Activated CD4-positive, alpha-beta T cell treated with anti-CD3 and anti-CD28 coated beads, Interleukin-2, amount 50 U/mL, for 48 hours (primary cell): ENCODE measurements around the gene DCLRE1B.

ENCODE experiments used
- DNase-seq, 2 experiments: peaks; one replicate each; pipeline ENCODE4 v3.0.0-alpha.2; 2020

DCLRE1B gene

DNA sequence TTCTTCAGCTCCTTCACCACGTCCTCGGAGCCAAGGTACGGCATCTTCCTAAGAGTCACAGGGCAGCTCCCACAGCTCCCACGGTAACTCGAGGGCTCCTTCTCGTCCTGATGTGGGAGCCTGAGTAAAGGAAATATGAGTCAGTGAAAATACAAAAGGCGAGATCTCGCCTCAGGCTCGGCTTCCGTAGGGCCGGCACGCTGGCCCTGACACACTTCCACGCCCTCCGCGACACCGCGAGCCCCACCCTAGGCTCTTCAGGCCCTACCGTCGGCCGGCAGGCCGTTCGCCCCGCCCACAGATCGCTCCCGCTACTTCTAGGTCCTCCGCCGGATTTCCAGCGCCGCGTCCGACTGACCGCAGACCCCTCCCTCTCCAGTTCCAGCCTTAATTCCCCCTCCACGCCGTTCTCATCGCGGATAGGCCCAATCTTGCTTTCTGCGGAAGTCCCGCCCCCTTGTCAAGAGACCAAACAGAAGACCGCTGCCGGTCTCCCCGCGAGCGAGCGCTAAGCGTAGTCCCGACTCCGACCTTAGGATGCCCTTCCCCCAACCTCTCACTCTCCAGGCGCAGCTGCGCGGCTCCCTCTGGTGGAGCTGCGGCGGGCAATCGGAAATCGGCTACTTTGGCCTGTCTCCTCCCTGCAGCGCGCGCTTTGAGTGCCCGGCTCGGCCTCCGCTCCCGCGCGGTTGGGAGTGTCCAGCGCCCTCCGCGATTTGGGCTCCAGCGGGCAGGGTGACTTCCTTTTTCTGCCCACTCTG, at the start of gene DCLRE1B, which contains the start of gene AP4B1:
TSS of gene DCLRE1B (plus strand) at position 653 of the 761 bp plus-strand sequence. CDS start 261 bp downstream, outside the sequence.
TSS of gene AP4B1 (minus strand) at position 126 of the 761 bp plus-strand sequence. CDS start at position 44, 82 bp downstream.
- DNase-seq: peak; percentile 99

DNA sequence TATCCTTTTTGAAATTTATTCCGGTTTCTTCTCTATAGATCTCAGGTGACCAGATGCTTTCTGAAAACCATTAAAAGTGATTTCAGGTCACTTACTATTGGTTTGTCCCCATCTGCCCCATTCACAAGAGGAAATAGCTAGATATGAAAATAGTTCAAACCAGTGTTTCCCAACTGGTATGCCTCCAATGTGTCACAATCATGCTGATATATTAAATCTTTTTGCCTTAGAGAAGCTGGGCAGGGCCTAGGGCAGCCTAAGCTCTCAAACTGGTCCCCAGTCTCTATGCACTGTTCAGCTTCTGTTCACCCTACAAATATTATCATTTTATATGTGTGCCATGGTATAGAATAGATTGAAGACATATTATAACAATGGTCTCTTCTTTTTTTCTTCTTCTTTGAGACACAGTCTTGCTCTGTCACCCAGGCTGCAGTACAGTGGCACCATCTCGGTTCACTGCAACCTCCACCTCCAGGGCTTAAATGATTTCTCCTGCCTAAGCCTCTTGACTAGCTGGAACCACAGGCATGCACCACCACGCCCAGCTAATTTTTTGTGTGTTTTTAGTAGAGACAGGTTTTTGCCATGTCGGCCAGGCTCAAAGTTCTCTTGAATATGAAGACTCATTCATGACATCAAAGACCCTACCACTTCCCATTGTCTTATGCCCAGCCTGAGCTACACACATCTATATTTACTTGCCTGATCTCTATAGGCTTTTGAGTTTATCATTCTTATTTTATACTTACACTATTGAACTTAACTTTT, 49.3 kb upstream of the DCLRE1B start:
- no peak for DNase-seq

DNA sequence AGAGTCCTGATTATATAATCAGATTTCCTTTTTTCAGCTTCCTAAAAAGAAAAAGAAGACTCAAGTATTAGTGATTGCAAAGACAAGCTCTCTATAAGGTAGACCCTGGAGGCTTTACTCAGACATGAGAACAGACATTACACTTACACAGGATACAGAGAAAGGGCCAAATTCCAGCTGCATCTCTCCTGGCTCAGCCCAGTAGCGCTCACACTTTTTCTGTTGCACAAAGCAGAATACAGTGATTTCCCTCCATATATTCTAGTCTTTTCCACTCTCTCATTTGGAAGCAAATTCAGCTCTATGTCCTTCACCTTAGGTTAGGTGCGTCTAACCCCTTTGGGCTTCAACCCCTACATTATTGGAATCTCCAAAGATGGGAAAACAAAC, 48.7 kb upstream of the DCLRE1B start:
- no peak for DNase-seq

DNA sequence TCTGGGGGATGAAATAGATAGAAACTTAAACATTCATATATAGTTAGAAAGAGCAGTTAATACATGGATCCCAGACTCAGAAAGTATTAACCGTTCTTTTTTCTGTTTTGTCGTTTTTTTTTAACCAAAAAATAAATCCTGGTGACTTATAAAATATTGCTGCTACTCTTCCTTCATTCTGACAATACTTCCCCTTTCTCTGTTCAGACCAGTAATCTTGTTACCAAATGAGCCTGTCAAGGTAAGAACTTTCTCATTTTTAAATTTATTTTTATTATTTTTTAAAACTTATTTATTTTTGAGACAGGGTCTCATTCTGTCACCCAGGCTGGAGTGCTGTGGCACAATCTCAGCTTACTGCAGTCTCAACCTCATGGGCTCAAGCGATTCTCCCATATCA, 47.4 kb upstream of the DCLRE1B start:
- no peak for DNase-seq

DNA sequence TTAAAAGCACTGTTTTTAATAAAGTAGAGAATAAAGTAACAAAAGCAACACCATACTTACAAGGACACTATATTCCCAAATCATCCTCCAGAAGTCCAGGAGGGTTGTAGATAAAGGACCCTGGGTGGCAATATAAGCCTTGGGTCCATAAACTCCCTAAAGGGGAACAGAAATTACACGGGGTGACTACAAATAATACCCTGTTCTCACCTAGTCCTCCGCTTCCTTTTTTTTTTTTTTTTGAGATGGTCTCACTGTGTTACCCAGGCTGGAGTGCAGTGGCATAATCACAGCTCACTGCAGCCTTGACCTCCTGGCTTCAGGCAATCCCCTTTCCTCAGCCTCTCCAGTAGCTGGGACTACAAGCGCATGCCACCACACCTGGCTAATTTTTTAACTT, 46.7 kb upstream of the DCLRE1B start:
- DNase-seq: no peak

DNA sequence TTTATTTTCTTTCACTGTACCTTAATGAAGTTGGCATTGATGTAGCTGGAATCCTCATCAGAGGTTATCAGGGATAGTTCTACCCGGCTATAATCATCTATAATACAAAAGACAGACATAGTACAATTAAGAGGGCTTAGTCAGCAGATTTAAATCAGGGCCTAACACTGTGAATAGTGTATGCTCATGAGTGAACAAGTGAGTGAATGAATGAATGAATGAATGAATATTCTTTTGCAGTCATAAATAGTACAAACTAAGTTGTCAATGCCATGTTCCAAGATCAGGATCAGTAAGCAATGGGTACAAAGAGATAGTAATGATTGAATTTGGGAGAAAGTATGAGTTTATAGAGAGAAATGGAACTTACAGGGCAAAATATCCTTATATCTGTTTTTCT, 46.1 kb upstream of the DCLRE1B start:
- no peak for DNase-seq

DNA sequence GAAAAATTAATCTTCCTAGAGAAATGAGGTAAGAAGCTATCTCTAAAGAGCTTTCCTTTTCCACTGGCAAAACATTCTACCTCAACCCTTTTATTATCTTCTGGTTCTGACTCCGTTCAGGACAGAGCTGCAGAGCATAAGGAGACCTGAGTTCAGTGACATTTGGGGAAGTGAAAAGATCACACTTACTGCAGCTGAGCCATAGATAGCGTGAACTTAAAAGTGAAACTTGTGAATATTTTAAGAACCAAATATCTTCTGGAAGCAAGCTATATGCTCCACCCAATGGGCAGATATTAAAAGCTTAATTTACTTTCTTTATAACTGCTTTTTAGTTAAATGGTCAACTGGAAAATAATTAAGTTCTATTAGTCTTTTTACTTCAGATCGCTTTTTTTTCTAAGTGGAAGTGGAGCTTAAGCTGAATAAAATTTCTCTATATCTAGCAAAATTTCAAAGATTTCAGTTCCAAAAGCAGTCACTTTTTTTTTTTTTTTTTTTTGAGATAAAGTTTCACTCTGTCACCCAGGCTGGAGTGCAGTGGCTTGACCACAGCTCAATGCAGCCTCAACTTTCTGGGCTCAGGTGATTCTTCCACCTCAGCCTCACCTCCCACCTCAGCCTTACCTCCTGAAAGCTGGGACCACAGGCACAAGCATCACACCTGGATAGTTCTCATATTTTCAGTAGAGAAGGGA, 45.5 kb upstream of the DCLRE1B start:
- DNase-seq: no peak

DNA sequence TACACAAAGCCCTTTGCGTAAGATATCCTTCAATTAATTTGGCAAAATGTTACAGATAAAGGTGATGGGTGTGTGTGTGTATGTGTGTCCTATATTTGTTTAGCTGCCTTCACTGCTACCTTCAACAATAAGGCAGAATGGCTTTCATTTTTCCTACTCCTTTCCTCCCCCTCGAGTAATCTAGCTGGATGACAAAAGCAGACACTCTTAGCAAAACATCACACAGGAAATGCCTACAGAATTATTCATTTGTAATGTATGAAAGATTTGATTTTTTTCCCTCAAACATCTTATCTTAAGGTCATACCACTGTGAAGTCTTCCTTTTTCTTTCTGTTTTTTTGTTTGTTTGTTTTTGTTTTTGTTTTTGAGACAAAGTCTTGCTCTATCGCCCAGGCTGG, 44.2 kb upstream of the DCLRE1B start:
- no peak for DNase-seq

DNA sequence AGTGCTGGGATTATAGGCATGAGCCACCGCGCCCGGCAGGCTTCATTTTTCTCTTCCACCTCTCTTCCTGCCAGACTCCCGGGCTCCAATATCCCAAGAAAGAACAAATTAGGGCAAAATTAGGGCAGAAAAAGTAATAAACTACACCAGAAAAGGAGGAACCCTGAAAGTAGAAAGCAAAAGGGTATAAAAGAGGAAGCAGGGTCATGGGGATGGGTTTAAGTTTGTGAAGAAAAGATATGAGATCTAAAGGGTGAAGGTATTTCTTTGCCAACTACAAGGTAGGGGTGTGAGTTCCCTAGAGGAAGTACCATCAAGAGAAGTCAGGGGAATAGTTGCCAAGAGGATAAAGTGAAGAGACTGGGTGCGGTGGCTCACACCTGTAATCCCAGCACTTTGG, 43.5 kb upstream of the DCLRE1B start:
- no peak for DNase-seq

DNA sequence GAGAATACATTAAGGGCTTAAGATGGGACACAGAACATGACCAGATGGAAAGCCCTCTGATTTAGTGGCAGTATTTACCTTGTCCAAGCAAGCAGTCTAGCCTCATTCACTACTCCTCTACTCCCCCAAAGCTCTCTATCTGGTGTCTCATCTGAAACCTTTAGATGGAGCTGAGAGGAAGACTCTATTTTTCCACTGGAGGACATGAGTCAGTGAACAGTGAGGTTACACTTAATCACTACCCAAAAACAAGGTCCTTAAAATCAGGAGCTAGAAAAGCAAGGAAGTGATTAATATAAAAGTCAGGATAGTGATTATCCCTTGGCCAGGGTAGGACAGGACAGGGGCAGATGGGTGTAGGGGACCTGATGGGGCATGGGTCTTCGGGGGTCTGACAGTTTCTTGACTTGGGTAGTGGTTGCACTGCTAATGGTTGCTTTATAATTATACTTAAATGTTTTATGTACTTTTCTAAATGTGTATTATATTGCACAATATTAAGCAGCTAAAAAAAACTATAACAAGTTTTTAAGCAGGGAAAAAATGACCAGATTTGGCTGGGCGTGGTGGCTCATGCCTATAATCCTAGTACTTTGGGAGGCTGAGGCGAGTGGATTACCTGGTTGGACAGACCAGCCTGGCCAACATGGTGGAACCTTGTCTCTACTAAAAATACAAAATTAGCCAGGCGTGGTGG, 36.6 kb upstream of the DCLRE1B start:
- peak in 1 of 2 experiments; percentile 17 for DNase-seq

DNA sequence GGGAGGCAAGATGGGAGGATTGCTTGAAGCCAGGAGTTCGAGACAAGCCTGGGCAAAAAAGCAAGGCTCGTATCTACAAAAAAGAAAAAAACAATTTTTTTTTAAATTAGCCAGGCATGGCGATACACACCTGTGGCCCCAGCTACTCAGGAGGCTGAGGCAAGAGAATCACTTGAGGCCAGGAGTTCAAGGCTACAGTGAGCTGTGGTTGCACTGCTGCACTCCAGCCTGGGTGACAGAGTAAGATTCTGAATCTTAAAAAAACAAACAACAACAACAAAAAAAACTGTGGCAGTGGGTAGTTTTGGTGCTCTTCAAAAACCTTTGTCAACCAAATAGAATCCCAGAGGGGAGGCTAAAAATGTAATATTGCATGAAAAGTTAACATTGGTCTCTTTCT, 34.3 kb upstream of the DCLRE1B start:
- peak in 1 of 2 experiments; percentile 31 for DNase-seq

DNA sequence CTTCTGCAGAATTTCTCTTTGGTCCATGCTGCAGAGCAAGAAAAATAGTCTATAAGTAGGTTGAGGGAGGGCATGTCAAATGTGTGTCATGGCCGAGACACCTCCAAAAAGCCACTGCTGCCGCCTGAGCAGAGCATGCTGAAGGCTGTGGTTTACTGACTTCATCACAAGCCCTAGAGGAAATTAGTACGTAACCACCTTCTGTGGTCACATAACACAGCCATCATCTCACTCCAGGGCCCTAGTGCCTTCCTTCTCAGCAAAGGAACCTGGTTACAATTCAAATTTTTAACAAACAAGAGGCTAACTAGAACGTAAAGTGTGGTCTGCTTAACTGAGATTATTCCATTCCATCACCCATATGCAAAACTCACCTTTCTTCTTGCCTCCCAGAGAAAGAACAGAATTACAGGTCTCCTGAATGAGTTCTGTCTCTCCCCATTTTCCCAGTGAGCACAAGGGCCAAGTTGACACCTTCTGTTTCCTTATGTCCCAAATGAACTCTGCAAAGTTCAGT, 33.5 kb upstream of the DCLRE1B start, which contains the start of gene PTPN22:
TSS of gene PTPN22 (minus strand) at position 116 of the 517 bp plus-strand sequence.
- peak; percentile 74 to 79 for DNase-seq

DNA sequence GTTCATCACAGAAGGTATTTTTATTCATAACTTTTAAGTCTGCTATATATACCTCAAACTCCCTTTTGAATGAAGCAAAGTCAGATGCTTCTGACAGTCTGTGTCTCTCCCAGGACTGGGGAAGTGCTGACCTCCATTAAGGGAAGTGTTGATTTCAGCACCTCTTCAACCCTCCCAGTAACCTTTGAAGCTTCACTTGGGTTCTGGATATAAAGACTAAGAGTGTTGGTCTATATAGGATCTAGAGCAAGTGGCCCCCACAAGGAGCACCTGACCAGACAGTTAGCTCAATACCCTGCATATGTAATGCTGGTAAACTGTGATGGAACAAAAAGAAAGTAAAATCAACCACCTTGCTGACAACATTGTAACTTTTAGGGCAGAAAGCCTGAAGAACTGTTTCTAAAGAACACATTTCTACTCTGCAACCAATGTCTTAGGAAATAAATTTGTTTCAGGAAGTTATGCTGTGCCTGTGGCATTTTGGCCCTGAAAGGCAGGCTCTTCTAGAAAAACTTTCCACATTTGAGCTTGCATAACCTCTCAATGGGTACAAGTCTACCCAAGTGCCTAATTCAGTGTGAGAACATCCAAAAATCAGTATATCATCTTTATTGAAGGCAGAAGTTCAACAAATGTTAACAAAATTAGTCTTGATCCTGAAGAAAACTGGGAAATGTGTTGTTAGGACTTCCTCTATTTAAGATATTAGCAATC, 32.7 kb upstream of the DCLRE1B start:
- peak in 1 of 2 experiments; percentile 16 for DNase-seq

DNA sequence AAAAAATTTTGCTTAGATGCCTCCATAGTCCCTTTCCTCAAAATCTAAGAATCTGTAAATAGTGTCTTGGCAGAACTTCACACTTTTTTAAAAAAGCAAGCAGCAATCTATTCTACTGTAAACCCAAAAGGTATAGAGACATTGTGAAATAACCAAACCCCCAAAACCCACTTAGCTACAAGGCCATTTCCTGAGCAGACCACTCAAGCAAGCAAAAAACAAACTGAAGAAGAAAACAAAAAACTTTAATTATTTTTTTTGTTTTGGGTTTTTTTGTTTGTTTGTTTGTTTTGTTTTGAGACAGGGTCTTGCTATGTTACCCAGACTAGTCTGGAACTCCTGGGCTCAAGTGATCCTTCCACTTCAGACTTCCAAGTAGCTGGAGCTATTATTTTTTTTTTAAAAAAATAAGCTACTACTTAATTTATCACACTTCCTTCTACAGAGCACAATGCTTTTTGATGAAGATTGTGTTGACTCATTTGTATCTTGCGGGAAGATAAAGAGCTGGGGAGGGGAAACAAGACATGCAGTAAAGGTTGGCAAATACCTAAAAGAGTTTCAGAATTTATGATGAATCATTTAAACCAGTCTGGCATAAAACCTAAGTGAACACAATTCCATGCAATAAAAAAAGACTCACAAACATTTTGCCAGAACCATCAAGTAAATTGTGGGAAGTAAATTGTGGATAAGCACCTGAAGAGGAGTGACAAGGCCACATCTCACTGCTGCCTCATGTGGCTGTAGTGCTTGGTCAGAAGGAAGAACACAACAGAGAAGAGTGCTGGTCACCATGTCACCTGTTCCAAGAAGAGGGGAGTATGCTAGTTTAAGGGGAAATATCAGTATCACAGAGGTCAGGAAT, 30.9 kb upstream of the DCLRE1B start:
- peak in 1 of 2 experiments; percentile 25 for DNase-seq

DNA sequence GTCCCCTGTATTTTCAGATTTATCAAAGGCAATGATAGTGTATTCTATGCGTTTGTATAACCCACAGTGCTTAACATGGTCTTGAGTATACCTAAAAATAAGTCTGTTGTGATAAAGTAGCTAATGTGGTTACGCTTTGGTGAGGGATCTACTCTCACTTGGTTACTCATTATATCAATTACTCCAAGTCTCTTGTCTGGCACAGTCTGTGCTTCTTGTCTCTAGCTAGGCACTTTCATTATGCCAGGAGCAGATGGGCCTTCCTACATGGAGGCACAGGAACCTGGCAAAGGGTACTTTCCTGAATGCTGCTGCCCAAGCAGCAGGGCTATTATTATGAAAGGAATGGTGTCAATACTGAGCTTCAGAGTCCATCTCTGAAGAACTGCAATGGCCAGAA, 29.4 kb upstream of the DCLRE1B start:
- DNase-seq: no peak

DNA sequence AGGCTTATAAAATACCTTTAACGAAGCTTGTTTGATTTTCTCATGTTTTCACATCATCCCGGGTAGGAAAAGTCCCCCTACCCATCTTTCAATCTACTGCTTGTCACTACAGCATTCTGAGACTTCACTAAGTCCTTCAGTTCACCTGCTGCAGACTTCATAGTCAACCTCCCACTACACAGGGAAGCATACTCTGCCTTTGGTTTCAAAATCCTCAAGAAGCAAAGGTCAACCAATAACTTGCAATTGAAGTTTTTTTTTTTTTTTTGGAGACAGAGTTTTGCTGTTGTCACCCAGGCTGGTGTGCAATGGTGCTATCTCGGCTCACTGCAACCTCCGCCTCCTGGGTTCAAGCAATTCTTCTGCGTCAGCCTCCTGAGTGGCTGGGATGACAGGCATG, 28.9 kb upstream of the DCLRE1B start:
- DNase-seq: no peak

DNA sequence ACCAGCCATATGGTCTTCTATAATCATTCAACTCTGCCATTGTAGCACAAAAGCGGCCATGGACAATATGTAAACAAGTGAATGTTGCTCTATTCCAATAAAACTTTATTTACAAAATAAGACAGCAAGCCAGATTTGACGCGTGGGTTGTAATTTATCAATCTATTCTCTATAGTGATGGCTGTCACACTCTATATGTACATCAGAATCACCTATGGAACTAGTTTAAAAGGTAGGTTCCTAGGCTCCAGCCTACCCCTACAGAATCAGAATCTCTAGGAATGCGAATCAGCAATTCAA, 25.4 kb upstream of the DCLRE1B start:
- DNase-seq: no peak

DNA sequence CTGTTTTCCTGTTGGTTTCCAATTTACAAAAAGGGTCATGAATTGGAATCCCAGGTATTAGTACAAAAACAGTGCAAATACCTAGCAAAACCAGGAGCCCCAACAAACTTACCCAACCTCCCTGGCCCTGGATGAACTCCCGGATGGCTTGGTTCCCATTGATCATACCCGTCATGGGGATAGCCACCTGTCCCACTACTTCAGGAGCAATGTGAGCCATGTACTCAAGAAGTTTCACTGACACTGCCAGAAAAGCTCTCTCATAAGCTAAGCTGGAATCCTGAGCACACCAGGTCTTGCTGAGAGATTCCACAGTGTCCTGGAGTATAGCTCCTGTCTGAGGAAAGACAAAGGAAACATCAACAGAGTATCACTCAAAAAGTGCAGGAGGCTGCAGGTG, 23.5 kb upstream of the DCLRE1B start:
- no peak for DNase-seq

DNA sequence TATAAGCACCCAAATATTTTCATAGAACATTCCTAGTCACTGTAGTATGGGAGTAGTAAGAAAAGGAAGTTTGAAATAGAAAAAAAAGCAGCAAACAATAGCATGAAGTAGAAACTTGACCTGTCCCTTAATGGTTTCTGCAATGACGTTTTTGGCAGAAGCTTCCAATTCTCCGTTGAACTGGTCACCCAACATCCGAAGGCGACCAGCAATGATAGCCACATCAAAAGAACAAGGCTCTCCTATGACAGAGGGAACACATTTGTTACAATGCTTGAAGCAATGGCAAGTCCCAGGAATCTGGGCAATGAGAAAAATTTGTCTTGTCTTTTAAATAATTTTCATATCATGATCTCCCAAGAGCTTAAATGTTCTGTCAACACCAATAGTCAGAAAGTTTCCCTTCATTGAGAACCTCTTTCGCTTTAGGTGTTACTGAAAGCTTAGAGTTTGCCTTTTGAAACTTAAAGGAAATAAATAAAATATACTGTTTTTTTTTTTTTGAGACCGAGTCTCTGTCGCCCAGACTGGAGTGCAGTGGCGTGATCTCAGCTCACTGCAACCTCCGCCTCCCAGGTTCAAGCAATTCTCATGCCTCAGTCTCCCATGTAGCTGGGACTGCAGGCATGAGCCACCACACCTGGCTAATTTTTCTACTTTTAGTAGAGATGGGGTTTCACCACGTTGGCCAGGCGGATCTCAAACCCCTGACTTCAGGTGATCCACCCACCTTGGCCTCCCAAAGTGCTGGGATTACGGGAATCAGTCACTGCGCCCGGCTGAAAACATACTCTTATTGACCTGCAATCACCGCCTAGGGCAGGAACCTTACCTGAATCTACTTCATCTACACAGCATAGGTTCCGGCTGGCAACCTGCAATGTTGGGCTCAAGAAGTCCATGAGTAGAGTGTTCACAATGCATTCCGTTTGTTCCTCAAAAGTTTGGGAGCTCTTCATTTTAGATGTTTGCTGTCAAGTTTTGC, 18.4 kb upstream of the DCLRE1B start:
- no peak for DNase-seq
